CD14-positive monocyte (primary cell): ENCODE measurements around the gene ASIC2. TPM values are rescaled to one million over a fixed set of nuclear protein-coding genes. Genes with fewer than 3 reads are reported as not detected.

Experiments
- DNase-seq, 3 donors: peaks; one replicate each; pipeline ENCODE4 v3.0.0-alpha.2; 2011 to 2022
- H2AFZ ChIP-seq: 2 replicates; pipeline ENCODE4 v1.6.0; 2012; ENCODE audit warnings: mild to moderate bottlenecking, low read depth, low read length, inconsistent platforms; ENCODE audit not compliant: insufficient read depth, poor library complexity, severe bottlenecking
- H3K27ac ChIP-seq, 2 donors: 1 replicate in 1 of 2; 2 replicates in 1 of 2; pipeline ENCODE4 v1.5.1; 2012 to 2013; ENCODE audit warnings: low read length in 2 of 2, control low read depth in 1 of 2, inconsistent platforms in 1 of 2, low read depth in 1 of 2, mild to moderate bottlenecking in 1 of 2
- H3K27me3 ChIP-seq, 2 donors: one replicate each; pipeline versions ENCODE4 v1.6.0 to v1.6.1; 2011 to 2013; ENCODE audit warnings: low read length in 2 of 2; ENCODE audit not compliant: control insufficient read depth in 2 of 2, insufficient read depth in 2 of 2
- H3K36me3 ChIP-seq, 2 donors: replicated peaks in 1 of 2; 1 replicate in 1 of 2; 2 replicates in 1 of 2; pipeline versions ENCODE4 v1.5.1 to v1.6.1; 2012 to 2013; ENCODE audit warnings: low read length in 2 of 2, control low read depth in 1 of 2, inconsistent platforms in 1 of 2, mild to moderate bottlenecking in 1 of 2; ENCODE audit not compliant: insufficient read depth in 2 of 2, control insufficient read depth in 1 of 2
- H3K4me1 ChIP-seq, 2 donors: 1 replicate in 1 of 2; 2 replicates in 1 of 2; pipeline versions ENCODE4 v1.5.1 to v1.6.1; 2012 to 2013; ENCODE audit warnings: low read length in 2 of 2, control low read depth in 1 of 2, inconsistent platforms in 1 of 2, mild to moderate bottlenecking in 1 of 2, moderate library complexity in 1 of 2; ENCODE audit not compliant: insufficient read depth in 2 of 2, control insufficient read depth in 1 of 2
- H3K4me2 ChIP-seq: replicated peaks from 2 replicates; pipeline ENCODE3; 2012; ENCODE audit warnings: low read length, moderate library complexity, mild to moderate bottlenecking; ENCODE audit not compliant: poor library complexity, severe bottlenecking; ENCODE audit errors: extremely low read depth
- H3K4me3 ChIP-seq, 3 experiments: fragments of 200-600 bp in 1 of 3; sonication (generic) in 1 of 3; replicated peaks in 1 of 3; 1 replicate in 2 of 3; 2 replicates in 1 of 3; pipeline ENCODE4 v1.5.1; 2011 to 2013; ENCODE audit warnings: low read length in 3 of 3, mild to moderate bottlenecking in 3 of 3, control low read depth in 2 of 3, low read depth in 2 of 3, inconsistent platforms in 1 of 3, moderate library complexity in 1 of 3
- H3K79me2 ChIP-seq: 2 replicates; pipeline ENCODE4 v1.6.0; 2012; ENCODE audit warnings: mild to moderate bottlenecking, control low read depth, inconsistent platforms, low read length, moderate library complexity; ENCODE audit not compliant: insufficient read depth
- H3K9ac ChIP-seq: 2 replicates; pipeline ENCODE4 v1.6.0; 2017; ENCODE audit warnings: low read length, mild to moderate bottlenecking; ENCODE audit not compliant: insufficient read depth, poor library complexity, severe bottlenecking
- H3K9me3 ChIP-seq, 2 donors: replicated peaks in 1 of 2; 1 replicate in 1 of 2; 2 replicates in 1 of 2; pipeline versions ENCODE4 v1.5.1 to v1.6.1; 2012 to 2013; ENCODE audit warnings: low read length in 2 of 2, control low read depth in 1 of 2; ENCODE audit not compliant: control insufficient read depth in 1 of 2, insufficient read depth in 1 of 2
- H4K20me1 ChIP-seq: 2 replicates; pipeline ENCODE4 v1.6.0; 2012; ENCODE audit warnings: mild to moderate bottlenecking, low read length, control low read depth, moderate library complexity; ENCODE audit not compliant: insufficient read depth
- H3K27ac Mint-ChIP-seq, 7 donors: one replicate each; pipeline ENCODE4 v1.8.0; 2020; ENCODE audit warnings: mild to moderate bottlenecking in 7 of 7, mixed read lengths in 7 of 7, moderate library complexity in 6 of 7, inconsistent platforms in 2 of 7
- H3K27me3 Mint-ChIP-seq, 3 donors: one replicate each; pipeline ENCODE4 v1.8.0; 2021 to 2022; ENCODE audit warnings: low read depth in 3 of 3, mild to moderate bottlenecking in 3 of 3, mixed read lengths in 3 of 3, moderate library complexity in 3 of 3, inconsistent platforms in 1 of 3
- H3K36me3 Mint-ChIP-seq, 2 donors: one replicate each; pipeline ENCODE4 v1.8.0; 2020; ENCODE audit warnings: mixed read lengths in 2 of 2, inconsistent platforms in 1 of 2, mild to moderate bottlenecking in 1 of 2
- H3K4me1 Mint-ChIP-seq: one replicate; pipeline ENCODE4 v1.8.0; 2020; ENCODE audit warnings: mild to moderate bottlenecking, mixed read lengths
- H3K4me3 Mint-ChIP-seq, 2 donors: one replicate each; pipeline ENCODE4 v1.8.0; 2020; ENCODE audit warnings: mild to moderate bottlenecking in 2 of 2, mixed read lengths in 2 of 2, moderate library complexity in 1 of 2
- H3K9me3 Mint-ChIP-seq, 7 donors: one replicate each; pipeline ENCODE4 v1.8.0; 2020 to 2022; ENCODE audit warnings: mixed read lengths in 7 of 7, mild to moderate bottlenecking in 6 of 7, moderate library complexity in 6 of 7, inconsistent platforms in 2 of 7
- CTCF ChIP-seq: fragments of 200-600 bp; IDR thresholded peaks from one replicate; pipeline ENCODE4 v1.8.0; 2022; ENCODE audit warnings: antibody characterized with exemption, mild to moderate bottlenecking
- WGBS: methylation state at CpG from one replicate; pipeline ENCODE4 v1.1.5; 2013; ENCODE audit warnings: missing lambda C conversion rate; ENCODE audit not compliant: insufficient coverage; 5-methylcytosine and 5-hydroxymethylcytosine counted together
- intact Hi-C, 2 donors: fragments of 100-400 bp; cut with micrococcal nuclease; formaldehyde crosslinking; loops; one replicate each; pipeline versions ENCODE4 v1.15.0 to v1.15.1; 2023
- polyA plus RNA-seq, 3 donors: library from polyadenylated mRNA; depleted of rRNA in 1 of 3; unstranded in 2 of 3; stranded (reverse) in 1 of 3; fragments of 300-500 nt in 2 of 3; fragments of >200 nt in 1 of 3; fragmentation: Illumina TruSeq in 2 of 3; gene quantifications; 1 replicate in 2 of 3; 2 replicates in 1 of 3; pipeline ENCODE4 v1.2.3, GENCODE V29; 2012 to 2021

Gene ASIC2
- polyA plus RNA-seq, 3 donors, result not detected

DNA sequence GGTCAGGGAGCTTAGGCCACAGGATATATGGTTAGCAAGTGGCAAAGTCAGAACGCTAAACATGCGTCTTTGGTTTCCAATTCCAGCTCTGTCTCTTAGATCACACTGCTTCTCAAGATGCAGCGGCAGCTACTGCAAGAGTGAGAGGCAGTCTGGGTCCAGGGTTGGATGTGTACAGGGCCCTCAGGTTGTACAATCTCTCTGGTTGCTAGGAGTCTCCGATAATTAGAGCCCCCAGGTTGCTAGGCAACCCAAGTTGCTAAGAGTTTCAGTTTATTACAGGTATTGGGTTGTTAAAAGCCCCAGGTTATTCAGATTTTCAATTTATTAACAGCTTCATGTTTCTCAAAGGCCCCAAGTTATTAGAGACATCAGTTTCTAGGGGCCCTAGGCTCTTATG is 317.0 kb downstream of the ASIC2 start:
- H3K79me2 ChIP-seq, result no peaks in the 10 kb centered on the region
- no peak overlapping the region for H3K4me3 Mint-ChIP-seq
- no peaks in the 10 kb centered on the region for H3K4me1 ChIP-seq
- H2AFZ ChIP-seq, result no peak overlapping the region
- no peaks in the 10 kb centered on the region for H3K36me3 ChIP-seq
- H3K4me2 ChIP-seq, result no peak overlapping the region
- H3K9me3 ChIP-seq, result peaks cover 0 to 2% of the 10 kb centered on the region in 2 donors
- H3K27me3 Mint-ChIP-seq, result peaks cover 0 to 7% (median 1%) of the 10 kb centered on the region in 3 donors
- no peak overlapping the region for H3K9ac ChIP-seq
- H3K27ac ChIP-seq, result no peak overlapping the region
- no peak for TF ChIP-seq CTCF
- no peaks in the 10 kb centered on the region for H3K36me3 Mint-ChIP-seq
- no peaks in the 10 kb centered on the region for H3K27me3 ChIP-seq
- peaks cover 0 to 7% (median 3%) of the 10 kb centered on the region in 7 donors for H3K9me3 Mint-ChIP-seq
- no peaks in the 10 kb centered on the region for H4K20me1 ChIP-seq
- H3K4me1 Mint-ChIP-seq, result peaks cover 1% of the 10 kb centered on the region
- WGBS, result 81% methylated on average over 4 of the region's 4 CpGs
- intact Hi-C loops, result no loop called here
- no peak overlapping the region for H3K4me3 ChIP-seq
- no peak overlapping the region for H3K27ac Mint-ChIP-seq
- DNase-seq, result no peak

DNA sequence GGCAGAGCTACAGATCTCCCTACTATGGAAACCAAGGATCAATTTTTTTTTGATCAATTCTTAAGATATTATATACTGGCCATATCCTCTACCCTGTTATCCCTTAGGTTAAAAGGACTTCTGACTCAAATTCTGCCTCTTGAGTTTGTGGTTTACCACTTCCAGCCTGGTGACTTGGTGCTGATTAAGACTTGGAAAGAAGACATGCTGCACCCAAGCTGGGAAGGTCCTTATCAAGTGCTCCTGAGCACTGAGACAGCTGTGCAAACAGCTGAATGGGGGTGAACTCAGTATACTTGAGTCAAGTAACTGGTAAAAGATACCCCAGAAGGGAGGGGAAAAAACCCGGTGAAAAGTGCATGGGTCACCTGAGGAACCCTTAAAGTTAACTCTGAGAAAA is 321.9 kb downstream of the ASIC2 start:
- Mint-ChIP-seq H3K9me3 (peaks cover 2 to 6% (median 4%) of the 10 kb centered on the region in 7 donors), H3K36me3 (no peaks in the 10 kb centered on the region), H3K27me3 (peaks cover 2 to 6% (median 3%) of the 10 kb centered on the region in 3 donors), H3K27ac (no peak overlapping the region), H3K4me1 (no peaks in the 10 kb centered on the region), H3K4me3 (no peak overlapping the region)
- WGBS, result 0% methylated on average over 1 of the region's 1 CpG
- H3K36me3 ChIP-seq, result no peaks in the 10 kb centered on the region
- no peak for TF ChIP-seq CTCF
- no peak overlapping the region for H2AFZ ChIP-seq
- no peak overlapping the region for H3K9ac ChIP-seq
- H3K79me2 ChIP-seq, result no peaks in the 10 kb centered on the region
- no peak overlapping the region for H3K4me2 ChIP-seq
- intact Hi-C loops, result no loop called here
- H3K9me3 ChIP-seq, result no peaks in the 10 kb centered on the region
- H3K4me3 ChIP-seq, result no peak overlapping the region
- no peaks in the 10 kb centered on the region for H4K20me1 ChIP-seq
- no peaks in the 10 kb centered on the region for H3K27me3 ChIP-seq
- no peaks in the 10 kb centered on the region for H3K4me1 ChIP-seq
- DNase-seq, result no peak
- H3K27ac ChIP-seq, result no peak overlapping the region
